ENCODE results near the gene ABCA1. TPM values are rescaled to one million over a fixed set of nuclear protein-coding genes. Genes with fewer than 3 reads are reported as not detected.

Gene ABCA1
- total and polyA plus RNA-seq, 2 of the 13 experiments (the other 11 are each of a cell fraction or from before 2014, with no cell fraction given): 26.8 to 63.8 TPM

DNA sequence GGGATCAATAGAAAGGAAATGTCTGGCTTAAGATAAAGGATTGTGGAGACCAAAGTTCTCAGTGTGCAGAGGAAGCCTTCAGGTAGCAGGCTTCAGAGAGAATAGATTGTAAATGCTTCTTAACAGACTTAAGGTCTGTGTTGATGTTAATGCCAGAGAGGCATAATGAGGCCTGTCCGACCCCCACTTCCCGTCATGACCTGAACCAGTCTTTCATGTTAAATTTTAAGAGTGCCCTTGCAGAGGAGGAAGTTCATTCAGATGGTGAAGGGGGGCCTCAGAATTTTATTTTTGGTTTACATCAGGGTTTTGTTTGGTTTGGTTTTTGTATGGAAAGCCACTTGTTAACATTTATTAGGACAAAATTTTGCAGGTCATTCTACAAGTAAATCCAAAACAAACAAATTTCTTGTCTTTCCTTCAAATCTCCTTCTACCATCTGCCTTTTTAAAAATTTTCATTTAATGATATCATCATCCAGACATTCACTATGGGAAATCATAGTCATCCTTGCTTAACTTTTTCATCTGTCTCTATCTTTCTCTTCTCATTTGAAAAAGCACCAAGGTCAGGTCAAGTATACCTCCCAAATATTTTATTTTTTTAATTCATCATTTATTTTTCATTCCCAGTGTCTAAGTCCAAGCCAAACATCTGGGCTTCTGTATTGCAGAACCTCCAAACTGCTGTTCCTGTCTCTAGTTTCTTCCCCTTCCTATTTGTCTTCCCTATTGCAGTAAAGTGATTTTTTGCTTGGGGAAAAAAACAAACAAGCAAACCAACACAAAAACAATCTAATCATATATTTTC lies 6.9 kb upstream of the ABCA1 start:
- ChIA-PET CTCF (ENCODE audit: low intra/inter-chr PET ratio, low total read pairs) (no interaction called here), POLR2A (no interaction called here)
- H3K4me3 ChIP-seq (replicated peaks in 1 of 3; ENCODE audit: insufficient read depth in 1 of 3, low read depth in 2 of 3, low read length in 3 of 3): no peak overlapping the region

More for the DNA sequence above, 6.9 kb upstream of the ABCA1 start:
- no peak overlapping the region for H3K9ac ChIP-seq (ENCODE audit: insufficient read depth, low read depth, low read length)
- H3K9me3 ChIP-seq (ENCODE audit: low read length): no peaks in the 10 kb centered on the region
- H3K27me3 ChIP-seq (ENCODE audit: control insufficient read depth in 1 of 2, insufficient read depth in 2 of 2, low read length in 2 of 2): no peaks in the 10 kb centered on the region; a peak in 1 of 5 replicates
- TF ChIP-seq SMARCC2 (IDR thresholded peaks at IDR 0.05): no peak
- TF ChIP-seq ZNF772 (CRISPR knock-in tag; IDR thresholded peaks at IDR 0.05): no peak
- no peak for TF ChIP-seq HOXA5 (CRISPR knock-in tag; IDR thresholded peaks at IDR 0.05)
- no peak for TF ChIP-seq U2AF1 (optimal IDR thresholded peaks at IDR 0.05; ENCODE audit: low read depth, low read length)
- TF ChIP-seq, protein P1, sequence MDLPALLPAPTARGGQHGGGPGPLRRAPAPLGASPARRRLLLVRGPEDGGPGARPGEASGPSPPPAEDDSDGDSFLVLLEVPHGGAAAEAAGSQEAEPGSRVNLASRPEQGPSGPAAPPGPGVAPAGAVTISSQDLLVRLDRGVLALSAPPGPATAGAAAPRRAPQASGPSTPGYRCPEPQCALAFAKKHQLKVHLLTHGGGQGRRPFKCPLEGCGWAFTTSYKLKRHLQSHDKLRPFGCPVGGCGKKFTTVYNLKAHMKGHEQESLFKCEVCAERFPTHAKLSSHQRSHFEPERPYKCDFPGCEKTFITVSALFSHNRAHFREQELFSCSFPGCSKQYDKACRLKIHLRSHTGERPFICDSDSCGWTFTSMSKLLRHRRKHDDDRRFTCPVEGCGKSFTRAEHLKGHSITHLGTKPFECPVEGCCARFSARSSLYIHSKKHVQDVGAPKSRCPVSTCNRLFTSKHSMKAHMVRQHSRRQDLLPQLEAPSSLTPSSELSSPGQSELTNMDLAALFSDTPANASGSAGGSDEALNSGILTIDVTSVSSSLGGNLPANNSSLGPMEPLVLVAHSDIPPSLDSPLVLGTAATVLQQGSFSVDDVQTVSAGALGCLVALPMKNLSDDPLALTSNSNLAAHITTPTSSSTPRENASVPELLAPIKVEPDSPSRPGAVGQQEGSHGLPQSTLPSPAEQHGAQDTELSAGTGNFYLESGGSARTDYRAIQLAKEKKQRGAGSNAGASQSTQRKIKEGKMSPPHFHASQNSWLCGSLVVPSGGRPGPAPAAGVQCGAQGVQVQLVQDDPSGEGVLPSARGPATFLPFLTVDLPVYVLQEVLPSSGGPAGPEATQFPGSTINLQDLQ (CRISPR knock-in tag; IDR thresholded peaks at IDR 0.05): no peak
- TF ChIP-seq ZNF513 (CRISPR knock-in tag; conservative IDR thresholded peaks at IDR 0.05): no peak
- no peak for TF ChIP-seq ZNF891 (CRISPR knock-in tag; IDR thresholded peaks at IDR 0.05)
- TF ChIP-seq, protein P2, sequence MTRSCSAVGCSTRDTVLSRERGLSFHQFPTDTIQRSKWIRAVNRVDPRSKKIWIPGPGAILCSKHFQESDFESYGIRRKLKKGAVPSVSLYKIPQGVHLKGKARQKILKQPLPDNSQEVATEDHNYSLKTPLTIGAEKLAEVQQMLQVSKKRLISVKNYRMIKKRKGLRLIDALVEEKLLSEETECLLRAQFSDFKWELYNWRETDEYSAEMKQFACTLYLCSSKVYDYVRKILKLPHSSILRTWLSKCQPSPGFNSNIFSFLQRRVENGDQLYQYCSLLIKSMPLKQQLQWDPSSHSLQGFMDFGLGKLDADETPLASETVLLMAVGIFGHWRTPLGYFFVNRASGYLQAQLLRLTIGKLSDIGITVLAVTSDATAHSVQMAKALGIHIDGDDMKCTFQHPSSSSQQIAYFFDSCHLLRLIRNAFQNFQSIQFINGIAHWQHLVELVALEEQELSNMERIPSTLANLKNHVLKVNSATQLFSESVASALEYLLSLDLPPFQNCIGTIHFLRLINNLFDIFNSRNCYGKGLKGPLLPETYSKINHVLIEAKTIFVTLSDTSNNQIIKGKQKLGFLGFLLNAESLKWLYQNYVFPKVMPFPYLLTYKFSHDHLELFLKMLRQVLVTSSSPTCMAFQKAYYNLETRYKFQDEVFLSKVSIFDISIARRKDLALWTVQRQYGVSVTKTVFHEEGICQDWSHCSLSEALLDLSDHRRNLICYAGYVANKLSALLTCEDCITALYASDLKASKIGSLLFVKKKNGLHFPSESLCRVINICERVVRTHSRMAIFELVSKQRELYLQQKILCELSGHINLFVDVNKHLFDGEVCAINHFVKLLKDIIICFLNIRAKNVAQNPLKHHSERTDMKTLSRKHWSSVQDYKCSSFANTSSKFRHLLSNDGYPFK (CRISPR knock-in tag; IDR thresholded peaks at IDR 0.05; ENCODE audit: borderline replicate concordance): no peak
- TF ChIP-seq FOXP1 (IDR thresholded peaks at IDR 0.05): no peak
- no peak for TF ChIP-seq FOXP1 (CRISPR knock-in tag; IDR thresholded peaks at IDR 0.05)
- no peak for TF ChIP-seq JUN (CRISPR knock-in tag; IDR thresholded peaks at IDR 0.05)
- ATAC-seq (no peak), DNase-seq (ENCODE audit: low spot score) (no peak), FAIRE-seq (no peak)
- H2AFZ ChIP-seq (ENCODE audit: low read length): no peak overlapping the region
- intact Hi-C loops (cut with micrococcal nuclease; ENCODE audit: unreplicated experiment): no loop called here
- peaks cover 14% of the 10 kb centered on the region for H3K4me1 ChIP-seq (ENCODE audit: insufficient read depth, low read length)
- no peak overlapping the region for H3K27ac ChIP-seq (ENCODE audit: extremely low read length, insufficient read depth, low read length)
- in situ Hi-C loops (cut with HindIII; ENCODE audit: extremely low pct_ligation_motif_present, low pct_unique_long_range_greater_than_20kb): no loop called here
- H4K20me1 ChIP-seq (ENCODE audit: insufficient read depth, low read length): no peaks in the 10 kb centered on the region
- no peaks in the 10 kb centered on the region for H3K36me3 ChIP-seq (replicated peaks in 1 of 2; ENCODE audit: control insufficient read depth in 1 of 2, insufficient read depth in 2 of 2, low read length in 2 of 2)
- no peaks in the 10 kb centered on the region for H3K79me2 ChIP-seq (ENCODE audit: insufficient read depth, low read length)
- no peak overlapping the region for H3K4me2 ChIP-seq (ENCODE audit: low read depth, low read length)
- 63% methylated on average over 2 of the region's 2 CpGs for WGBS (ENCODE audit: low lambda C conversion rate)
- BruUV-seq (replicated peaks): no TSS peak
